Vagina (tissue), 2 donors: ENCODE data around the gene BIRC7. TPM values are rescaled to one million over a fixed set of nuclear protein-coding genes. Genes with fewer than 3 reads are reported as not detected.

Experiments used
- DNase-seq, 2 donors: peaks; one replicate each; pipeline ENCODE4 v3.0.0-alpha.2; 2017; ENCODE audit errors: extremely low spot score in 2 of 2
- H3K27ac ChIP-seq: fragments of 200-600 bp; sonication (generic); one replicate; pipeline ENCODE4 v1.5.1; 2019
- H3K27me3 ChIP-seq: fragments of 200-600 bp; sonication (generic); one replicate; pipeline ENCODE4 v1.5.1; 2019
- H3K36me3 ChIP-seq, 2 donors: fragments of 200-600 bp; sonication (generic); one replicate each; pipeline ENCODE4 v1.5.1; 2017 to 2019
- H3K4me1 ChIP-seq: fragments of 200-600 bp; sonication (generic); one replicate; pipeline ENCODE4 v1.5.1; 2019
- H3K4me3 ChIP-seq, 2 donors: fragments of 200-600 bp; sonication (generic); 1 replicate in 1 of 2; 2 replicates in 1 of 2; pipeline ENCODE4 v1.5.1; 2016 to 2019
- H3K9me3 ChIP-seq: fragments of 200-600 bp; sonication (generic); one replicate; pipeline ENCODE4 v1.5.1; 2019
- POLR2A ChIP-seq, 2 donors: fragments of 450-650 bp; IDR thresholded peaks; one replicate each; pipeline ENCODE4 v1.6.1; 2017; ENCODE audit warnings: antibody characterized with exemption in 2 of 2, mild to moderate bottlenecking in 2 of 2, moderate library complexity in 2 of 2
- POLR2AphosphoS5 ChIP-seq, 2 donors: sonication (generic); formaldehyde crosslinking; IDR thresholded peaks; one replicate each; pipeline ENCODE4 v1.9.0; 2017; ENCODE audit warnings: antibody characterized with exemption in 2 of 2, mild to moderate bottlenecking in 2 of 2, low read depth in 1 of 2; ENCODE audit not compliant: insufficient read depth in 1 of 2
- intact Hi-C: fragments of 100-400 bp; cut with DNase I; formaldehyde crosslinking; loops from one replicate; pipeline ENCODE4 v1.15.1; 2023
- total RNA-seq: library from RNA; depleted of rRNA; stranded (reverse); fragments of >200 nt; gene quantifications from one replicate; pipeline ENCODE4 v1.2.3, GENCODE V29; 2016
- TF ChIP-seq, protein P1 (sequence below), 3 experiments: fragments of 450-650 bp in 2 of 3; fragments of 200-600 bp in 1 of 3; sonication (generic) in 1 of 3; IDR thresholded peaks; one replicate each; pipeline ENCODE4 v1.5.1; 2017 to 2019; ENCODE audit warnings: antibody characterized with exemption in 3 of 3, mild to moderate bottlenecking in 2 of 3, moderate library complexity in 2 of 3

Gene BIRC7
- total RNA-seq, 1 donor from 2014 or later = 2.7 TPM

DNA sequence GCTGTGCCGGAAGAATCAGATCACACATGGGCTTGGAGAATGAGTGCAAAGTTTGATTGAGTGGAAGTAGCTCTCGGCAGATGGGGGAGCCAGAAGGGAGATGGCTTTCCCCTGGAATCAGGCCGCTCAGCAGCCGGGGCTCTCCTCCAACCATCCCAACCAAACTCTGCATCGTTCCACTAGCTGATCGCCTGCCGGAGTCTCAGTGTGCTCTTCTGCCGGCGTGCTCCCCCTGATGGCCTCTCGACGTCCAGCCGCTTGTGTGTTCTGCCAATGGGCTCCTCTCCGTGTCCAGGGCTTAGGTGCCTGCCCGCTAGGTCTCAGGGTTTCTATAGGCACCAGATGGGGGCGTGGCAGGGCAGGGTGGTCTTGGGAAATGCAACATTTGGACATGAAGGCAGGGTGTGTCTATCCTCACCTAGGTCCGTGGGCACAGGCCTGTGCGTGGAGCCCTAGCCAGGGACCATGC, 4.9 kb upstream of the BIRC7 start:
- no peak for DNase-seq
- no peaks in the 10 kb centered on the region for H3K27me3 ChIP-seq

DNA sequence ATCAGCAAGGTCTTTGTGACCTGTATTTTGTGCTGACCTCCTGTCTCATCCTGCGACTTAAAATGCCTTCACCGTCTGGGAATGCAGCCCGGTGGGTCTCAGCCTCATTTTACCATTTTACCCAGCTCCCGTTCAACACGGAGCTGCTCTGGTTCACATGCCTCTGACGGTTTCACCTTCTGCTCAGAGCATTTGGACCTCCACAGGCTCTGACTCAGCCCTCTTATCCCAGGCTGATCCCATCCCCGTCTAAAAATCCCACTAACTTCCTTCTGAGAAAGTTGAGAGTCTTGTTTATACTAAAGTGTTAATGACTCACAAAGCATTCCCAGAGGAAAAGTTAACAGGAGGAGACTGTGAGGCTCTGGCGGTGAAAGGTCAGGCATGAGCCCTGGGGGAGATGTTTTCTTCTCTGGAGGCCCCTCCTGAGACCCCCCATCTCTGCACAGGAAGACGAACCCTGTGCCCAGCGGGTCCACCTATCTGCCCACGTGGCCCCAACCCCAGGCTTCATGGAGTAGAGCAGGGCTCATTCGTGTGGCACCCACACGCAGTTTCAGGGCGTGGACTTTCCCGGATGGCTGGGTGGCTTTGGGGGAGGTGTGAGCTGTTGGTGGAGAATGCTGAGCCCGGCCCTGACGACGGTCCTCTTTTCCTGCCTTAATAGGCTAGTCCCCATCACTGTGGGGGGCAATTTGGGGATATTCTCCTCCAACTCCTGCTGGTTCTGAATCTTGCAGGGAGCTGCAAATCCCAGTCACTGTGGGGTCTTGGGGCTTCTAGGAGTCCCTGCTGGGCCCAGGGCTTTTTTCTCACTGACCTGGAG, 3.3 kb upstream of the BIRC7 start:
- DNase-seq = no peak
- intact Hi-C loops = no loop called here
- Histone ChIP-seq H3K9me3 (no peaks in the 10 kb centered on the region), H3K27ac (no peak overlapping the region), H3K27me3 (no peaks in the 10 kb centered on the region), H3K36me3 (no peaks in the 10 kb centered on the region), H3K4me1 (no peaks in the 10 kb centered on the region), H3K4me3 (no peak overlapping the region)
- TF ChIP-seq POLR2A (IDR thresholded peaks at IDR 0.05) (no peak), POLR2AphosphoS5 (IDR thresholded peaks at IDR 0.05; ENCODE audit: insufficient read depth in 1 of 2, low read depth in 1 of 2) (no peak)
- TF ChIP-seq, protein P1, sequence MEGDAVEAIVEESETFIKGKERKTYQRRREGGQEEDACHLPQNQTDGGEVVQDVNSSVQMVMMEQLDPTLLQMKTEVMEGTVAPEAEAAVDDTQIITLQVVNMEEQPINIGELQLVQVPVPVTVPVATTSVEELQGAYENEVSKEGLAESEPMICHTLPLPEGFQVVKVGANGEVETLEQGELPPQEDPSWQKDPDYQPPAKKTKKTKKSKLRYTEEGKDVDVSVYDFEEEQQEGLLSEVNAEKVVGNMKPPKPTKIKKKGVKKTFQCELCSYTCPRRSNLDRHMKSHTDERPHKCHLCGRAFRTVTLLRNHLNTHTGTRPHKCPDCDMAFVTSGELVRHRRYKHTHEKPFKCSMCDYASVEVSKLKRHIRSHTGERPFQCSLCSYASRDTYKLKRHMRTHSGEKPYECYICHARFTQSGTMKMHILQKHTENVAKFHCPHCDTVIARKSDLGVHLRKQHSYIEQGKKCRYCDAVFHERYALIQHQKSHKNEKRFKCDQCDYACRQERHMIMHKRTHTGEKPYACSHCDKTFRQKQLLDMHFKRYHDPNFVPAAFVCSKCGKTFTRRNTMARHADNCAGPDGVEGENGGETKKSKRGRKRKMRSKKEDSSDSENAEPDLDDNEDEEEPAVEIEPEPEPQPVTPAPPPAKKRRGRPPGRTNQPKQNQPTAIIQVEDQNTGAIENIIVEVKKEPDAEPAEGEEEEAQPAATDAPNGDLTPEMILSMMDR (IDR thresholded peaks at IDR 0.05) = no peak

More for the DNA sequence above, 4.9 kb upstream of the BIRC7 start:
- H3K27ac ChIP-seq = no peak overlapping the region
- H3K4me3 ChIP-seq = no peak overlapping the region
- intact Hi-C loops = no loop called here
- H3K36me3 ChIP-seq = no peaks in the 10 kb centered on the region
- no peaks in the 10 kb centered on the region for H3K4me1 ChIP-seq
- H3K9me3 ChIP-seq = no peaks in the 10 kb centered on the region
- TF ChIP-seq, protein P1 (IDR thresholded peaks at IDR 0.05) = peak in 1 of 3 experiments; percentile 36
- TF ChIP-seq POLR2AphosphoS5 (IDR thresholded peaks at IDR 0.05; ENCODE audit: insufficient read depth in 1 of 2, low read depth in 1 of 2) = no peak

DNA sequence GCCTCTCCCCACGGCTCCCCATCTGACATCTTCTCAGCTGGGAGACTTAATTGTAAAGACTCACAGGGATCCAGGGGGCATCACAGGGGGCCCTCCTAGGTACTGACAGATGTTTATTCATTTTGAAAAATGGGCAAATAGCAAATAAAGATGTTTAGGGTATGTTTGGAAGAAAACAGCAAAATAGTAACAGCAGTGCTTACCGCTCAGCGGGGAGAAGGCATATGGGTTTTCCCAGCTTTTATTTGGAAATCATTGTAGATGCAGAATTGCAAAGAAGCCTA, 2.7 kb upstream of the BIRC7 start:
- DNase-seq = no peak
- Histone ChIP-seq H3K4me1 (no peaks in the 10 kb centered on the region), H3K4me3 (no peak overlapping the region), H3K36me3 (no peaks in the 10 kb centered on the region), H3K9me3 (no peaks in the 10 kb centered on the region), H3K27me3 (no peaks in the 10 kb centered on the region), H3K27ac (no peak overlapping the region)
- intact Hi-C loops = no loop called here
- TF ChIP-seq, protein P1 (IDR thresholded peaks at IDR 0.05) = no peak
- no peak for TF ChIP-seq POLR2AphosphoS5 (IDR thresholded peaks at IDR 0.05; ENCODE audit: insufficient read depth in 1 of 2, low read depth in 1 of 2)

DNA sequence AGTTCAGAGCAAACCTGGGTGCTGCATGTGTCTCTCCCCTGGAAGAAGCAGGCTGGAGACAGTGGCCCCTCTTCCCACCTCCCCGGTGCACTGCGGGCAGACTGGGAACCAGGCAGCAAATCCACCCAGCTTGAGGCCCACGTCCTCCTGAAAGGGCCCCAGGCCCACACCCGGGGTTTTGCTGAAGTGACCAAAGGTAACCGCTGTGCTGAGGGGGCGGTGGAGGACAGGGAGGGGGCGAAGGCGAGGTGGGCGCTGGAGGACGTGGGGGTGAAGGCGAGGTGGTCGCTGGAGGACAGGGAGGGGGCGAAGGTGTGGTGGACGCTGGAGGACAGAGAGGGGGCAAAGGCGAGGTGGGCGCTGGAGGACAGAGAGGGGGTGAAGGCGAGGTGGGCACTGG, 1.8 kb upstream of the BIRC7 start:
- H3K4me1 ChIP-seq = no peaks in the 10 kb centered on the region
- no peaks in the 10 kb centered on the region for H3K36me3 ChIP-seq
- H3K9me3 ChIP-seq = no peaks in the 10 kb centered on the region
- no peak overlapping the region for H3K4me3 ChIP-seq
- no peak for DNase-seq
- TF ChIP-seq POLR2A (IDR thresholded peaks at IDR 0.05) = no peak
- intact Hi-C loops = no loop called here
- no peaks in the 10 kb centered on the region for H3K27me3 ChIP-seq
- H3K27ac ChIP-seq = no peak overlapping the region

DNA sequence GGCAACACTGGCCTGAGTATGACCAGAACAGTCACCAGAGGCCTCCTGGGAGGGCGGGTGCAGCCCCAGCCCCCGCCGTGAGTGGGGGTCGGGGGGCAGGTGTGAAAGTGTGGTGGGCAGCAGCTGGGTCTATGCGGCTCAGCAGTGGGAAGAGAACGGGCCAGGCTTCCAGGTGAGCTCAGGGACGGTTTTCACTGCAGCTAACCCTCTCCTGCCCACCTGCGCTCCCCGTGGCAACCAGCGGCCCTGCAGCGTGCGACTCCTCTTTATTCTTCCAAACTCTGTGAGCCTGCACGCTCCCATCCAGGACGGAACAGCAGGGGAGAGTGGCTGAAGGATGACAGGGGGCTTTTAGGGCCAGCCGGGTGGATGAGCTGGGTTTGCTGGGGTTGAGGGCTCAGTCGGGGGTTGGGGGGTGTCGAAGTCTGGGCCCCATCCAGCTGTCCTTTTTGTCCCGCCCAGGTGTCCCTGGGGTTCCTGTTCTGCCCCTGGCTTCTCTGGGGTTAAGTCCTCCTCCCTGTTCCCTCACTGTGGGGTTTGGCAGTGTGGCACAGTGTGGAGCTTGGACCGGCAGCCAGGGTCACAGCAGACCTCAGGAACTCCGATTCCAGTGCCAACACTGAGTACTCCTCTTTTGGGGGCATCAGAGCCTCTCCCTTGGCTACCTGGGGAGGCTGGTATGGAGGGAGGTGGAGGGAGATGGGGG, 859 bp upstream of the BIRC7 start:
- Histone ChIP-seq H3K9me3 (no peaks in the 10 kb centered on the region), H3K27me3 (no peaks in the 10 kb centered on the region), H3K4me1 (no peaks in the 10 kb centered on the region), H3K27ac (no peak overlapping the region), H3K36me3 (no peaks in the 10 kb centered on the region), H3K4me3 (no peak overlapping the region)
- no peak for DNase-seq
- no peak for TF ChIP-seq POLR2AphosphoS5 (IDR thresholded peaks at IDR 0.05; ENCODE audit: insufficient read depth in 1 of 2, low read depth in 1 of 2)
- TF ChIP-seq POLR2A (IDR thresholded peaks at IDR 0.05) = no peak
- TF ChIP-seq, protein P1 (IDR thresholded peaks at IDR 0.05) = no peak
- intact Hi-C loops = no loop called here
